IPS-18c (cell line): ENCODE data around the gene PLGRKT.
"Not testable (repeated sequence)": the region's sequence is repeated elsewhere in the genome, so short reads cannot be mapped to it uniquely, and the experiment has no call there.

Experiments used
- H3K4me3 ChIP-seq: 2 replicates; pipeline ENCODE4 v1.7.0; 2013; ENCODE audit warnings: low read depth, mild to moderate bottlenecking, low read length, moderate library complexity; ENCODE audit not compliant: insufficient read depth
- H3K9me3 ChIP-seq: one replicate; pipeline ENCODE4 v1.6.1; 2013; ENCODE audit warnings: mild to moderate bottlenecking, low read length, moderate library complexity; ENCODE audit not compliant: control insufficient read depth, insufficient read depth

PLGRKT gene

DNA sequence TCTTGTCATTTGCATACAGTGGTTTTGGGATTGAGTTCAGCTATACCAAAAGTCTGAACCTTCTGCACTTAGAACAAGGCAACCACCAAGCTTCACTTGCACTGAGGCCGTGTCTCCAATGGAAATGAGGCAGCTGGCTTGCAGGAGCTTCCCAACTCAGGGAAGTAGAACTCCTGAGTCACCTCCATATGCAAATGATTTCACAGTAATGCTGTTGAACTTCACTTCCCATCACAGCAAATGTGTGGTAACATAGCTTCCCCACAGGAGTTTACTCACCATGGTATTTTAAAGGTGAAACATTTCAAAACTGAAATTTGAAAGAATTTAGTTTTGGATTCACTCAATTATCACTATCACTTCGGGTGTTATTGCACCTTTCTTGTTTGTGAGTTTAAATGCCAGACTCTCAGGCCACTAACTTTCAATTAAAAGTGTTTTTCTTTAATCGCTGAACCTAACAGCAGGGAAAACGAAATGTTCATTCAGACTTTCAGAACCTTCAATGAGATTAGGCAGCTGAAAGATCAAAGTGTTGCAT, 21.6 kb upstream of the PLGRKT start:
- no peaks in the 10 kb centered on the region for H3K9me3 ChIP-seq
- no peak overlapping the region for H3K4me3 ChIP-seq

DNA sequence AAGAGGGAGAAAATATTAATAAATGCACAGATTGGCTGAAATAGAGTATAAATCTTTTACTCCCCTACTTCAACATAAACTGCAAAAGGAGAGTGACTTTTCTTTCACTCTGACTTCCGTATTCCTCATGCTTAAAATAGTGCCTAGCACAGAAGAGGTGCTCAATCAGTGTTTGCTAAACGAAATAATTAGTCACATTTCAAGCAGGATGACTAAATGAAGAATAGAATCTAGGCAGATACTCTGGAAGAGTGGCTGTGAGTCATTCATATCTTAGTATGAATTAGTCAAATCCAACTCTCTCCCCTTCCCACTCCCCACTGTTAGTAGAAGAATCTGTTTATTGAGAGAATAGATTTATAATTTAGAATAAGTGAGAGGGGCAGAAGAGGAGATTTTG, 17.5 kb upstream of the PLGRKT start:
- no peak overlapping the region for H3K4me3 ChIP-seq
- H3K9me3 ChIP-seq, result no peaks in the 10 kb centered on the region

DNA sequence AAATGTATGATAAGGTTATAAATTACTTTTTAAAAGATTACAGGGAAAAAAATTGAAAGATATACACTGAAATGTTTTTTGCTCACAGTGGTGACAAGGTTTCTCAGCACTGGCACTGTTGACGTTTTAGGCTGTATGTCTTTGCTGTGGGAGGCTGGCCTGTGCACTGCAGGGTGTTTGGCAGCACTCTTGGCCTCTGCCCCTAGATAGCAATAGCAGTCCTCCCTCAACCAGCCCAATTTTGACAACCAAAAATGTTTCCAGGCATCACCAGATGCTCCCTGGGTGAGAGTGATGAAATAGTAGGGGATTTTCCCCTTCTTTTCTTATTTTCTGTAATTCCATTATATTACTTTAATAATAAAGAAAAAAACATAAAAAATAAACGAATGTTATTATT, 15.9 kb upstream of the PLGRKT start:
- H3K4me3 ChIP-seq, result no peak overlapping the region
- no peaks in the 10 kb centered on the region for H3K9me3 ChIP-seq

DNA sequence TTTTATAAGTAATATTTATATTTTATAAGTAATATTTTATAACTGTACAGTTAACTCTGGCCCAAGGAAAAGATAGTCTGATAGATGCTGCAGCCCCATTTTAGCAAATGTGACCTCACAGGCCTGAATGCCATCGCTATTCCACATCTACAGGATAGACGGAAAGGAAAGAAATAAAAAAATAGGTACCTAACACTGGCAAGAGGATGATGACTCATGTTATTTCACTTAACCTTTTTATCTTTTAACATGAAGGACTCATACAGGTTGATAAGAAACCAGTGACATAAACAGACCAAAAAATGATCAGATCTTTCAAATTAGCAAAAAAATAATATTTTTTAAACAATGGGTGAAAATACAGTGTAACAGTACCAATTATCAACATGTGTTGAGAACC, 15.3 kb upstream of the PLGRKT start:
- H3K4me3 ChIP-seq, result no peak overlapping the region
- H3K9me3 ChIP-seq, result no peaks in the 10 kb centered on the region

DNA sequence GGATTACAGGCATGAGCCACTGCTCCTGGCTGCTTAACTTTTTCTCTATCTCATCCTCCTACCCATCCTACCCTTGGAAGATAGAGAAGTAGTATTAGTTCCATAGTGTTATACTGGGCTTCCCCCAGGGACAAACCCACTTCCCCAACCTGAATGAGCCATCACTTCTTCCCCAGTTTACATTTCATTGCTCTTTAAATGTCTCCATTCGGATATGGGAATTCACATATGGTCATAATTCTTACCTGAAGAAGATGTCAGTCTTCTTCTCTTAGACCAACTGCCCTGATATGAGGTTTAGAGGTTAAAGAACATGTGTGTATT, 14.5 kb upstream of the PLGRKT start:
- Histone ChIP-seq H3K9me3 (no peaks in the 10 kb centered on the region), H3K4me3 (no peak overlapping the region)

DNA sequence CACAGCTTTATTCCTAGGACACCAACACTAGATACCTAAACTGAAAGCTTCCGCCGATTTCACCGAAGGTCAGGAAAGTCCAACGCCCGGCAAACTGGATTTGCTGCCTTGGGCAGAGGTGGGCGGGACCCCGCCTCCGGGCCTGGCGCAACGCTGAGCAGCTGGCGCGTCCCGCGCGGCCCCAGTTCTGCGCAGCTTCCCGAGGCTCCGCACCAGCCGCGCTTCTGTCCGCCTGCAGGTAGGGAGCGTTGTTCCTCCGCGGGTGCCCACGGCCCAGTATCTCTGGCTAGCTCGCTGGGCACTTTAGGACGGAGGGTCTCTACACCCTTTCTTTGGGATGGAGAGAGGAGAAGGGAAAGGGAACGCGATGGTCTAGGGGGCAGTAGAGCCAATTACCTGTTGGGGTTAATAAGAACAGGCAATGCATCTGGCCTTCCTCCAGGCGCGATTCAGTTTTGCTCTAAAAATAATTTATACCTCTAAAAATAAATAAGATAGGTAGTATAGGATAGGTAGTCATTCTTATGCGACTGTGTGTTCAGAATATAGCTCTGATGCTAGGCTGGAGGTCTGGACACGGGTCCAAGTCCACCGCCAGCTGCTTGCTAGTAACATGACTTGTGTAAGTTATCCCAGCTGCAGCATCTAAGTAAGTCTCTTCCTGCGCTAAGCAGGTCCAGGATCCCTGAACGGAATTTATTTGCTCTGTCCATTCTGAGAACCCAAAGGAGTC, 12.8 kb upstream of the PLGRKT start, which contains the start of gene CD274:
CD274 (plus strand) TSS at position 184 of the 733 bp plus-strand sequence. CDS start 5,572 bp downstream, outside the sequence.
- H3K9me3 ChIP-seq, result no peaks in the 10 kb centered on the region
- H3K4me3 ChIP-seq, result peak within 1 kb of the TSS; percentile 5; the same call in 1 of the 2 replicates

DNA sequence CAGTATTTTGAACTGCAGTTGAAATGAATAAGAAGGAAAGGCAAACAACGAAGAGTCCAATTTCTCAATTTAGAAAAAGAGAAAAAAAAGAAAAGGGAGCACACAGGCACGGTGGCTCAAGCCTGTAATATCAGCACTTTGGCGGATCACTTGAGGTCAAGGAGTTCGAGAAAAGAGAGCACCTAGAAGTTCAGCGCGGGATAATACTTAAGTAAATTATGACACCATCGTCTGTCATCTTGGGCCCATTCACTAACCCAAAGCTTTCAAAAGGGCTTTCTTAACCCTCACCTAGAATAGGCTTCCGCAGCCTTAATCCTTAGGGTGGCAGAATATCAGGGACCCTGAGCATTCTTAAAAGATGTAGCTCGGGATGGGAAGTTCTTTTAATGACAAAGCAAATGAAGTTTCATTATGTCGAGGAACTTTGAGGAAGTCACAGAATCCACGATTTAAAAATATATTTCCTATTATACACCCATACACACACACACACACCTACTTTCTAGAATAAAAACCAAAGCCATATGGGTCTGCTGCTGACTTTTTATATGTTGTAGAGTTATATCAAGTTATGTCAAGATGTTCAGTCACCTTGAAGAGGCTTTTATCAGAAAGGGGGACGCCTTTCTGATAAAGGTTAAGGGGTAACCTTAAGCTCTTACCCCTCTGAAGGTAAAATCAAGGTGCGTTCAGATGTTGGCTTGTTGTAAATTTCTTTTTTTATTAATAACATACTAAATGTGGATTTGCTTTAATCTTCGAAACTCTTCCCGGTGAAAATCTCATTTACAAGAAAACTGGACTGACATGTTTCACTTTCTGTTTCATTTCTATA, 12.0 kb upstream of the PLGRKT start:
- no peaks in the 10 kb centered on the region for H3K9me3 ChIP-seq
- H3K4me3 ChIP-seq, result peak overlapping the region; percentile 5; the same call in 1 of the 2 replicates

DNA sequence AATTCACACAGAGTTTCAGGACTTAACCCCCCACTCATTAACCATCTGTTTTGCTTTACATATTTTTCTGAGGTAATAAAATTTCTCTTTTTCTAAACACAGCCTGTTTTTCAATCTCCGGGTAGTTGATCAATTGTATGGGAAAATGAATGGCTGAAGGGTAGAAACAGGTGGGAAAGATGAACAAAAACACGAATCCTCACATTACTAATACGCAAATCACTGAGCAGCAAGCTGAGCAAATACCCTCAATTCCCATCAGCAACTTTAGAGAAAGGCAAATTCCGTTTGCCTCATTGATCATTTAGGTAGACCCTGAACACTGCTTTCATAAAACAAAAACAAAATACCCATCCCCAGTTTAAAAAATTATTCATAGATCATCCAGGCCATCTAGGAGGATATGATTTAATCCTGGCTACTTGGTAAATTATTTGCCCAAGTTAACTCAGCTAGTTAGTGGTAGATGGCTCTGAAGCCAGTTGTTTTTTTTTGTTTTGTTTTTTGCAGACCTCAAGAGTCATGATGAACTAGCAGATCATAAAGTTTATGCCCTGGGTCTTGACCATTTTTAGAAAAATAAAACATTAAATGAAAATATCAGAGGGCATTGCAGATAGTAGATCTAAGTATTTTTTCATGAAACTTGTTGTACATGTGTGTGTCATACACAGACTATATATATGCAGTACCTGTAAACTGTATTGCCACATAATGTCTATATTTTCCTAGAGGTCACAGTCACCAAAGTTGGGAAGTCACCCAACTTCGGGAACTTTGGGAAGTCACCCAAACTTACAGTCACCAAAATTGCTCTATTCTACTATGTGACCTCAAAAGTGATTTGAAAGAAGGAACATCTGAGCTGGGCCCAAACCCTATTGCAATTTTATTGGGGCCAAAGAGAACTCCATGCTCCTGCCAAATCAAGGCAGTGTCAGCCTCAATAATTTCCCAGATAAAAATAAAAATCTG, 11.0 kb upstream of the PLGRKT start:
- Histone ChIP-seq H3K9me3 (no peaks in the 10 kb centered on the region), H3K4me3 (no peak overlapping the region)

DNA sequence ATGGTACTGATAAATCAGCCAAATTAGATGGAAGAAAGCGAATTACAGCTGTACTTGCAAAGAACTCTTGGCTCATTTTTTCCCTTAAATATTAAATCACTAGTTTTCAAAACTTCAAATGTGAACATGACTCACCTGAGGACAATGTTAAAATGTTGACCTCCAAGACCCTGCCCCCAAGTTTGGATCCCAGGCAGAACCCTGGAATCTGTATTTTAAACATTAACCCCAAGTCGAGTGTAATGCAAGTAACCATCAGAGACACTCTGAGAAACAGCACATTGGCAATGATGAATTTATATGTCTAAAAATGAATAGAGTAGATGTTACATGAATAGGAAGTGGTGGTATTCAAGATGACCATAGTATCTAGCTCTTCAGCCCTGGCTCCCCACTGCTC, 10.3 kb upstream of the PLGRKT start:
- H3K9me3 ChIP-seq, result no peaks in the 10 kb centered on the region

DNA sequence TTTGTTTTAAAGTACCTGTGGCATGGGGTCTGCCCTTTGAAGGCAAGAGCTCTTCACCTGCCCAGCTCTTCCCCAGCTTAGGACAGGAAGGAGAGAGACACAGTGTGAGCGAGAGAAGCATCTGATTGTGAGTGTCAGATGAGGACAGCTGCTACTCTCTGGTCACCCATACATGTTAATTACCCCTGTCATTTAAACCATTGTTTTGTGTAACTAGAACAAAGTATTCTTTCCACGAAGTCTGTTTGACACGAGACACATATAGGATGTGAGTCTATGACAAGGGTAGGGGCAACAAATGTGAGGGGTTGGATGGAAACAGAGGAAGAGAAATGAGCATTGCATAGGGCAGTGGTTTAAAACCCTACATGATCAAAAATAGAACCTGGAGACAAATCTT, 9.6 kb upstream of the PLGRKT start:
- no peak overlapping the region for H3K4me3 ChIP-seq
- no peaks in the 10 kb centered on the region for H3K9me3 ChIP-seq

More for the DNA sequence above, 10.3 kb upstream of the PLGRKT start:
- H3K4me3 ChIP-seq, result no peak overlapping the region

DNA sequence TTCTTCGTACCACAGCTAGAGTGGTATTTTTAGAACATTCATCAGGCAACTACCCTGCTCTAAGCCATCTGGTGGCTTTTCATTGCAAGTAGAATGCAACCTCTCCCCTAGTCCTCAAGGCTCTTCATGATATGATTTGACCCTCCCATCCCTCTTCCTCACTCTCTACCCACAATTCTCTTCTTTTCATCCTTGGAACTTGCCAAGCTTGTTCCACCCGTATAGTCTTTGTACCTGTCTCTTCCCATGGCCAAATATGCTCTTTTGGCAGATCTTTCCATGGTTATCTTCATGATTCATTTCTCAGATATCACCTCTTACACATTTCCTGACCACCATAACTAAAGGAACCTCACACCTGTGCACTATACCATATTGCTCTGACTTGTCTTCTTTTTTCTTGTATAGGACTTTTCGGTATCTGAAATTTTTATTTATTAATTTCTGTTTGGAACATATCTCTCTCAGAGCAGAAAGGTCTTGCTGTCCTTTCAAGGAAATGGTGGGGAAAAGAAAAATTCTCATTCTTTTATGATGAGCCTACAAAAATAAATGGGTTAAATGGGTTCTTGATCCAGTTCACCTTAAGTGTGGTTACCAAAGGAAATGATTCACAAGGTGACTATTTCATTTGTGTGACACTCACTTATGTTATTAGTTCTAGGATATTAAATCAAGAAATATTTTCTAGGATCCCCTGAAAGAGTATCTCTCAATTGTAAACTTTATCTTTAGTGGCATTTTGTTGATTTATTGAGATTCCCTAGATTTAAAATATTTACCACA, 8.9 kb upstream of the PLGRKT start:
- Histone ChIP-seq H3K4me3 (no peak overlapping the region), H3K9me3 (no peaks in the 10 kb centered on the region)

DNA sequence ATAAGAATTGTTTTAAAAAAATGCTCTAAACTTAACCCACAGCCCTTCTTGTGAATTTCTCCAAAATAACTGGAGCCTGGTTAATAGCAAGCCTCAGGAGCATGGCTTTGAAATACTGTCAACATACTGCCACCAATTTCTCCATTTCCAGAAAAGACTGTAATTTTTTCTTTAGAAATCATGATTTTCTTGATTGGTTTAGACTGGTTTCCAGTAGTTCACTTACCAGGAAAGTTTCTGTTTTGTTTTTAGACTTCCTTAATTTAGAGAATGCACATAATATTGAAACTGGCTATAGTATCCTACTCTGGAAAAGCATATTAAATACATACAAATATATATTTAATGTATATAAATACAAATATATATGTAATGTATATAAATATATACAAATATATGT, 8.2 kb upstream of the PLGRKT start:
- Histone ChIP-seq H3K4me3 (no peak overlapping the region), H3K9me3 (no peaks in the 10 kb centered on the region)

DNA sequence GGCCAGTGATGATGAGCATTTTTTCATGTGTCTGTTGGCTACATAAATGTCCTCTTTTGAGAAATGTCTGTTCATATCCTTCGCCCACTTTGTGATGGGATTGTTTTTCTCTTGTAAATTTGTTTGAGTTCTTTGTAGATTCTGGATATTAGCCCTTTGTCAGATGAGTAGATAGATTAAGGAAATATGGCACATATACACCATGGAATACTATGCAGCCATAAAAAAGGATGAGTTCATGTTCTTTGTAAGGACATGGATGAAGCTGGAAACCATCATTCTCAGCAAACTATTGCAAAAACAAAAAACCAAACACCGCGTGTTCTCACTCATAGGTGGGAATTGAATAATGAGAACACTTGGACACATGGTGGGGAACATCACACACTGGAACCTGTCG, 7.4 kb upstream of the PLGRKT start:
- not testable (repeated sequence) for H3K9me3 ChIP-seq, H3K4me3 ChIP-seq

DNA sequence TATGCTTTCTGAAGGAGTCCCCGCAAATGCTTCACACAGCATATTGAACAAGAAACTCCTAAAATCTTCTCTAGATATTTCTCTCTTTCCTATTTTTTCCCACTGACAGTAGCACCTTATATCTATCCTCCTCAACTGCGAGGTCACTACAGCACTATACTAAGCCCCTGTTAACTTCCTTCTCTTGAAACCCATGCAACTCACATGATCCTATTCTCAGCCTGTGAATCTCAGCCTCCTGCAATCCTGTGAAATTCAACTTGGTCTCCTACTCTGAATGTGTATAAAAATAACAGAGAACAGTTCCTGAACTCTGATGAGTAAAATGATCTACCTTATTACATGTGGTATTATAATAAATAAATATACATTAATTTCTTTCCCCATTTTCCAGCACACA, 6.1 kb upstream of the PLGRKT start:
- H3K4me3 ChIP-seq, result no peak overlapping the region
- H3K9me3 ChIP-seq, result no peaks in the 10 kb centered on the region

DNA sequence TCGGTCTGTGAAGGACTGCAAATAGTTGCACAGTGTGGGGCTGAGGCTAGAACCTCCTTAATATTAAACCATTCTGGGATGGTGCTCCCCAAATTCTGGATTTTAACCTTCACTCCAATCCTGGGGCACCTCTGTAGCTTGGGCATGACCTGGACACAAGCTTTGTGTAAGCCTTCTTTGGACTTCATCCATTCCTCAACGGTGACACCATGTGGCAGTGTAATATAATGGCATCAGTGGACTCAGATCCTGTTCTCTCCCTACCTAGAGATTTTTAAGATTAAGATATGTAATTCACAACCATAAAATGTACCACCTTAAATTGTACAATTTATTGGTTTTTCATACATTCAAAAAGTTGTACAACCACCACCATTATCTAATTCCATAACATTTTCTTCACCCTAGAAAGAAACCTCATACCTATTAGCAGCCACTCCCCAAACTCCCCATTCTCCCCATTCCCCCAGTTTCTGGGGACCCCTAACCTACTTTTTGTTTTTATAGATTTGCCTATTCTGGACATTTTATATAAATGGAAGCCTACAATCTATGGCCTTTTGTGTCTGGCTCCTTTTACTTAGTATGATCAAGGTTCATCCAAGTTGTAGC, 4.8 kb upstream of the PLGRKT start:
- Histone ChIP-seq H3K9me3 (no peaks in the 10 kb centered on the region), H3K4me3 (no peak overlapping the region)

DNA sequence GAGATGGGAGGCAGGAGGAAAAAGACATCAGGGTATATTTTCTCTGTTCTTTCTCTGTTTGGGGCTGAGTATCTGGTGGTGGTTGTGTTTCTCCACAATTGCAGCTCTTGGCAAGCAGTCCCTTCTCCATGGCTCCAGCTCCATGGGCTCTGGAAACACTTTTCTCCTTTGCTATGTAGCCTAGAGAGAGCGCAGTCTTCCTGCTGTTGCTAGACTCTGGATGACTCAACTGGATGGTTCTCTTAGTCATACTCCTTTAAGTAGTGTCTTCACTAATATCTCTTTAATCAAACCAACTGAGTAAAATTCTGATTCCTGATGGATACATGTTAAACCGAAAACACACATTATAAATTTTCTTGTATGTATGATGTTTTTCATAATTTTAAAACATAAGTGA, 3.3 kb upstream of the PLGRKT start:
- H3K4me3 ChIP-seq, result no peak overlapping the region
- H3K9me3 ChIP-seq, result no peaks in the 10 kb centered on the region
